CD8-positive, alpha-beta memory T cell (primary cell): ENCODE data around the gene COL19A1. TPM values are rescaled to one million over a fixed set of nuclear protein-coding genes. Genes with fewer than 3 reads are reported as not detected.
A peak's percentile ranks its signal among the peaks of the same experiment; 100 is the strongest.
"Not testable (repeated sequence)": the region's sequence is repeated elsewhere in the genome, so short reads cannot be mapped to it uniquely, and the experiment has no call there.

ENCODE experiments used
- CTCF ChIA-PET: fragments of 350-600 bp; sonication (Branson Sonifier 250); formaldehyde crosslinking; loops from one replicate; lab custom pipeline; 2021; ENCODE audit warnings: antibody characterized with exemption; lab: Charles Lee
- POLR2A ChIA-PET: fragments of 350-600 bp; sonication (Branson Sonifier 250); formaldehyde crosslinking; loops from one replicate; lab custom pipeline; 2021; ENCODE audit warnings: antibody characterized with exemption; lab: Charles Lee
- DNase-seq, 5 donors: peaks; one replicate each; pipeline versions ENCODE4 v3.0.0 to v3.0.0-alpha.2; 2020 to 2022; ENCODE audit warnings: mixed read lengths in 1 of 5
- H3K27ac ChIP-seq: one replicate; pipeline ENCODE4 v1.7.0; 2013; ENCODE audit warnings: low read depth, mild to moderate bottlenecking, low read length, moderate library complexity
- H3K27me3 ChIP-seq: 2 replicates; pipeline ENCODE4 v1.7.0; 2013; ENCODE audit warnings: low read length, mild to moderate bottlenecking; ENCODE audit not compliant: insufficient read depth, poor library complexity, severe bottlenecking
- H3K36me3 ChIP-seq: 2 replicates; pipeline ENCODE4 v1.7.0; 2013; ENCODE audit warnings: mild to moderate bottlenecking, low read length, moderate library complexity; ENCODE audit not compliant: insufficient read depth
- H3K4me1 ChIP-seq: 2 replicates; pipeline ENCODE4 v1.7.0; 2013; ENCODE audit warnings: mild to moderate bottlenecking, low read length, moderate library complexity; ENCODE audit not compliant: insufficient read depth
- H3K4me3 ChIP-seq: 2 replicates; pipeline ENCODE4 v1.7.0; 2013; ENCODE audit warnings: mild to moderate bottlenecking, low read length
- H3K9me3 ChIP-seq: 2 replicates; pipeline ENCODE4 v1.7.0; 2013; ENCODE audit warnings: mild to moderate bottlenecking, low read length
- H3K27ac Mint-ChIP-seq, 8 donors: one replicate each; pipeline ENCODE4 v1.8.0; 2020 to 2021; ENCODE audit warnings: mixed read lengths in 8 of 8, mild to moderate bottlenecking in 6 of 8, inconsistent platforms in 3 of 8, moderate library complexity in 3 of 8
- H3K27me3 Mint-ChIP-seq, 2 donors: one replicate each; pipeline ENCODE4 v1.8.0; 2020 to 2021; ENCODE audit warnings: mixed read lengths in 2 of 2, mild to moderate bottlenecking in 1 of 2, moderate library complexity in 1 of 2
- H3K36me3 Mint-ChIP-seq, 3 donors: one replicate each; pipeline ENCODE4 v1.8.0; 2020 to 2021; ENCODE audit warnings: mixed read lengths in 3 of 3, inconsistent platforms in 1 of 3, mild to moderate bottlenecking in 1 of 3
- H3K4me1 Mint-ChIP-seq, 3 donors: one replicate each; pipeline ENCODE4 v1.8.0; 2020 to 2021; ENCODE audit warnings: mixed read lengths in 3 of 3, inconsistent platforms in 1 of 3, mild to moderate bottlenecking in 1 of 3
- H3K4me3 Mint-ChIP-seq, 7 donors: one replicate each; pipeline ENCODE4 v1.8.0; 2020 to 2021; ENCODE audit warnings: mixed read lengths in 7 of 7, mild to moderate bottlenecking in 6 of 7, moderate library complexity in 4 of 7, inconsistent platforms in 2 of 7
- H3K9me3 Mint-ChIP-seq, 5 donors: one replicate each; pipeline ENCODE4 v1.8.0; 2020 to 2022; ENCODE audit warnings: mixed read lengths in 5 of 5, mild to moderate bottlenecking in 3 of 5, moderate library complexity in 2 of 5, inconsistent platforms in 1 of 5
- polyA plus RNA-seq: library from polyadenylated mRNA; unstranded; fragments of 300-500 nt; fragmentation: Illumina TruSeq; gene quantifications from one replicate; pipeline ENCODE4 v1.2.3, GENCODE V29; 2021
- total RNA-seq, 2 experiments: library from RNA; stranded (reverse); gene quantifications; one replicate each; pipeline ENCODE4 v1.2.3, GENCODE V29; 2021

COL19A1 gene
- total and polyA plus RNA-seq, 3 experiments from 2014 or later: 0.07 to 0.33 TPM; not detected in 1

DNA sequence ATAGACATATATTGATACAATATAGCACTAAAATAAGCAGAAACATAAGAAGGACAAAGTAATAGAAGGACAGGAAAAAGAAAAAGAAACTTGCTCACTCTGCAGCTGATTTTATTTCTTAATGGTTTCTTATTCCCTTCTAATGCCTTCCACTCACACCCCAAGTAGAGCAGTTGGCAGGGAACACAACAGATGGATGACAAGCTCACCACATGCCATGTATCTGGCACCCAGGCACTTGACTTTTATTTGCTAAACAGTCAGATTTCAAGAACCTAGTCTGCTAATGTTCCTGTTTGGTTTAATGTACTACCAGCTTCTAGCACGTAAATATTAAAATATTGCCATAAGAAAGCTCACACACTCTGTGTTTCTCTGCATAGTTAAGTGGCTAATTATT, 87.1 kb downstream of the COL19A1 start:
- H3K4me1 Mint-ChIP-seq: no peaks in the 10 kb centered on the region
- no peak overlapping the region for H3K27ac Mint-ChIP-seq
- no peaks in the 10 kb centered on the region for H3K9me3 Mint-ChIP-seq
- no peaks in the 10 kb centered on the region for H3K4me1 ChIP-seq
- no peaks in the 10 kb centered on the region for H3K36me3 ChIP-seq
- DNase-seq: no peak
- H3K27ac ChIP-seq: no peak overlapping the region
- no peaks in the 10 kb centered on the region for H3K36me3 Mint-ChIP-seq
- no peak overlapping the region for H3K4me3 ChIP-seq
- no peaks in the 10 kb centered on the region for H3K9me3 ChIP-seq
- ChIA-PET POLR2A (no interaction called here), CTCF (no interaction called here)
- peaks cover 2 to 13% of the 10 kb centered on the region in 2 donors for H3K27me3 Mint-ChIP-seq
- H3K27me3 ChIP-seq: no peaks in the 10 kb centered on the region
- H3K4me3 Mint-ChIP-seq: no peak overlapping the region

DNA sequence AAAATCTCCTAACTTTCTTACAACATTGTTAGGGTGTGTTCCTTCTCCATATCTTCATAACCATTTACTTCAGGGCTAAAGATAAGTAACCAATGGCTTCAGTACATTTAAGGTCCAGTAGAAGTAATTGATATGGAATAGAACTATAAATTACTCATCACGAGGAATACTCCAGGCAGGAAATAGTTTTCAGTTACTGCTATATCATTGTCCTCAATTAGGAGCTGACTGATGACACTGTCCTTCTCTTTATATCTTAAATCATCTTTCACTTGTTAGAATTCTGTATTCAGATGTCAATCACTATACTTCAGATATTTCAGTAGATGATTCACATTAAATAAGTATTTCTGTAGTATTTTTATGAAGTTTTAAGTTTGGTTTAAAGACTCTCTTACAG, 88.4 kb downstream of the COL19A1 start:
- ChIA-PET POLR2A (no interaction called here), CTCF (no interaction called here)
- Mint-ChIP-seq H3K27ac (no peak overlapping the region), H3K4me1 (no peaks in the 10 kb centered on the region), H3K36me3 (no peaks in the 10 kb centered on the region), H3K9me3 (no peaks in the 10 kb centered on the region), H3K4me3 (no peak overlapping the region), H3K27me3 (peaks cover 0 to 7% of the 10 kb centered on the region in 2 donors)
- no peaks in the 10 kb centered on the region for H3K9me3 ChIP-seq
- DNase-seq: no peak
- no peaks in the 10 kb centered on the region for H3K36me3 ChIP-seq
- H3K4me3 ChIP-seq: no peak overlapping the region
- H3K27ac ChIP-seq: no peak overlapping the region
- H3K27me3 ChIP-seq: no peaks in the 10 kb centered on the region
- no peaks in the 10 kb centered on the region for H3K4me1 ChIP-seq

DNA sequence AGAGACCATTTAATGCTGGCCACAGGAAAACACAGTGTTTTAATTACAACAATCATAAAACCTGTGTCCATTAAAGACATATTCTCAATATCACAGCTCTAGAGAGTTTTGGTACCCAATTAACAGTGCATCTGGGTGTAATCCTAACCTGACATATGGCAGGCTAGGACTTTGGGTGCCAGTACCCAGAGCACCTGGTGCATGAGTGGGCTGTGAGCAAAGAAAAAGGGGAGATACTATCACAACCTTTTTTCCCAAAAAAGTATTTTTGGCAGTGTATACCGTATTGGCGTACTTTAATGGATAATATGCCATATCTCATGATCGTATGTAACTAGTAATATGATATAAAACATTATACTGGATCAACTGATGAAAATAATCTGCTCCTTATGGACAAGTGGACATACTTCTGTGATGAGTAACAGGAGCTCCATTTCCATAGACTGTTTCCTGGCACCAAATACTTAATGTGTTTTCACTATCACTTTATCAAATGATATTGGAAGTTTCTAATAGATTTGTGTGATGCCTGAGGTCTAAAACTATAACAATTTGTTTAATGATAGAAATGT, 91.7 kb downstream of the COL19A1 start:
- H3K9me3 ChIP-seq: no peaks in the 10 kb centered on the region
- Mint-ChIP-seq H3K9me3 (no peaks in the 10 kb centered on the region), H3K4me3 (no peak overlapping the region), H3K4me1 (no peaks in the 10 kb centered on the region), H3K27me3 (peaks cover 0 to 5% of the 10 kb centered on the region in 2 donors), H3K27ac (no peak overlapping the region), H3K36me3 (no peaks in the 10 kb centered on the region)
- H3K4me1 ChIP-seq: no peaks in the 10 kb centered on the region
- H3K27me3 ChIP-seq: no peaks in the 10 kb centered on the region
- no peak for DNase-seq
- CTCF ChIA-PET: no interaction called here
- POLR2A ChIA-PET: no interaction called here
- H3K4me3 ChIP-seq: no peak overlapping the region
- H3K36me3 ChIP-seq: no peaks in the 10 kb centered on the region
- no peak overlapping the region for H3K27ac ChIP-seq

GRCh38 chr6:69958978-69959377, 92.6 kb downstream of the COL19A1 start:
- ChIA-PET POLR2A (no interaction called here), CTCF (no interaction called here)
- Histone ChIP-seq H3K36me3 (no peaks in the 10 kb centered on the region), H3K4me3 (no peak overlapping the region), H3K4me1 (no peaks in the 10 kb centered on the region), H3K27ac (no peak overlapping the region), H3K27me3 (no peaks in the 10 kb centered on the region), H3K9me3 (no peaks in the 10 kb centered on the region)
- no peak overlapping the region for H3K4me3 Mint-ChIP-seq
- no peaks in the 10 kb centered on the region for H3K9me3 Mint-ChIP-seq
- H3K27ac Mint-ChIP-seq: no peak overlapping the region
- DNase-seq: no peak
- H3K36me3 Mint-ChIP-seq: no peaks in the 10 kb centered on the region
- H3K4me1 Mint-ChIP-seq: no peaks in the 10 kb centered on the region
- H3K27me3 Mint-ChIP-seq: peaks cover 0 to 5% of the 10 kb centered on the region in 2 donors

DNA sequence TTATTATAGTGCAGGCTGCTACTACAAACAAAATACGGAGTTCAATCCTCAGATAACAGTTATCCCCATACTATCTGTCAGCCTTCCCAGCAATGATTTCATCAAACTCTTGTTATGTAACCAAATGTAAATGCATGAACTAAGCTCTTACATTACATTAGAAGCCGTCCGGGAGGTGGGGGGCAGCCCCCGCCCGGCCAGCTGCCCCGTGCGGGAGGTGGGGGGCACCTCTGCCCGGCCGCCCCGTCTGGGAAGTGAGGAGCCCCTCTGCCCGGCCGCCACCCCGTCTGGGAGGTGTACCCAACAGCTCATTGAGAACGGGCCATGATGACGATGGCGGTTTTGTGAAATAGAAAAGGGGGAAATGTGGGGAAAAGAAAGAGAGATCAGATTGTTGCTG, 99.6 kb downstream of the COL19A1 start:
- H3K27me3 ChIP-seq, H3K4me1 ChIP-seq, DNase-seq, H3K27ac ChIP-seq, H3K4me1 Mint-ChIP-seq, H3K36me3 Mint-ChIP-seq, H3K9me3 Mint-ChIP-seq, H3K4me3 Mint-ChIP-seq, H3K27ac Mint-ChIP-seq, POLR2A ChIA-PET, H3K9me3 ChIP-seq, H3K36me3 ChIP-seq, H3K27me3 Mint-ChIP-seq, H3K4me3 ChIP-seq: not testable (repeated sequence)
- CTCF ChIA-PET: interaction anchor here (0.9 kb wide), 1 partner anchor 143 kb away, joined by 3 read pairs; no protein-coding TSS in a partner anchor

DNA sequence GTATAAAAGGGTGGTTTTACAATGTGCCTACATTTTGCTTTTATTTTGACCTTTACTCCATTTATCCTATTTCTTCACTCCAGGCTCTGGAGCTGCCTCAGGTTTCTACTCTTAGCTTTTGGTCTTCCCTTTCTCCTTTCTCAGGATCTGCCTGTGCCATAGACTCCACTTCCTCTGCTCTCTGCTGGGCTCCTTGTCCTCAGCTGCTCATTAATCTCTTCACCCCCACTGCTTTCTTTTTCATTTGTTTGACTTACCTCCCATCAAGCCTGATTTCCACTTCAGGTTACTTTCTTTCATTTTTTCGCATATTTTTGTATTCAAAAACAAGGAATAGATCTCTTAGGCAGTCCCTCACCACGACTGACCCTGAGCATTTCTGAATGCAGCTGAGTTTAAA, 106.8 kb downstream of the COL19A1 start:
- no peak for DNase-seq
- Mint-ChIP-seq H3K4me3 (no peak overlapping the region), H3K36me3 (no peaks in the 10 kb centered on the region), H3K27me3 (peaks cover 0 to 11% of the 10 kb centered on the region in 2 donors), H3K4me1 (no peaks in the 10 kb centered on the region), H3K27ac (peak overlapping the region in 1 of 8 donors; percentile 89), H3K9me3 (no peaks in the 10 kb centered on the region)
- Histone ChIP-seq H3K4me1 (no peaks in the 10 kb centered on the region), H3K36me3 (no peaks in the 10 kb centered on the region), H3K4me3 (no peak overlapping the region), H3K9me3 (no peaks in the 10 kb centered on the region), H3K27ac (no peak overlapping the region), H3K27me3 (no peaks in the 10 kb centered on the region)
- CTCF ChIA-PET: no interaction called here
- POLR2A ChIA-PET: no interaction called here

DNA sequence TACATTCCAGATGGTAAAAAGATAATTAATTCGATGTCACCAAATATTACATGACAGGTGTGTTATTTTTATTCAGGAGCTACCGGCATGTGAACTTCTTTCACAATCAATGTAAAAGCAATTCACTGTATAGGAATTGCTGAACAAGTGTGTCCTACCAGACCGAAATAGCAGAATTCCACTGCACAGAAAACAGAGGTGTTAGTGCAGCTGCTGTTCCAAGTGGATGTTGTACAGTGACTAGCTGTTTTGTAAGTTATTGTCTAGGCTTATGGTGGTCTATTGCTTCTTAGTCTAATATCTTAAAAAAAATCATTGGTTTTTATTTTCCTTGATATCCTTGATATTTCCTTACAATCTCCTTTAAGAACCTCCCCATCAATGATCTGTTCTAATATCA, 107.4 kb downstream of the COL19A1 start:
- H3K4me1 ChIP-seq: no peaks in the 10 kb centered on the region
- DNase-seq: no peak
- no peaks in the 10 kb centered on the region for H3K9me3 ChIP-seq
- no peak overlapping the region for H3K27ac ChIP-seq
- Mint-ChIP-seq H3K27ac (no peak overlapping the region), H3K4me1 (no peaks in the 10 kb centered on the region), H3K4me3 (no peak overlapping the region), H3K9me3 (no peaks in the 10 kb centered on the region), H3K27me3 (peaks cover 0 to 11% of the 10 kb centered on the region in 2 donors), H3K36me3 (no peaks in the 10 kb centered on the region)
- no peaks in the 10 kb centered on the region for H3K27me3 ChIP-seq
- no peak overlapping the region for H3K4me3 ChIP-seq
- ChIA-PET CTCF (no interaction called here), POLR2A (no interaction called here)
- no peaks in the 10 kb centered on the region for H3K36me3 ChIP-seq

DNA sequence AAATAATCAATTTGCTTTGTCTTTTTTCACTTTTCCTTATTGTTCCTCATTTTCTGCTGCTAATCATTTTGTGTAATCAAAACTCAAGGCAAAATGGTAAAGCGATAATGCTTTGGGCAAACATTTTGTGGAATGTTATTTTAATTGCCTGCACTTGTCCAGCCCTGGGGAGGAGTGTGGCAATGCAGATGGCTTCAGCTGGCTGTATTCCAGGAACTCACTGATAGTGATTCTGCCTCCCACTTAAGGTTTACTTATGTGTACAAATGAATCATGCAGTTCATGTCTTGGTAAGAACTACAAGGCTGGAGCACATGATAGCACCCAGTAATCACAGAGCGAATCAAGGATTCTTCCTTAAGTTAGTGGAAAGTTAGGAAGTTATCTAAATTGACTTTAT, 107.8 kb downstream of the COL19A1 start:
- H3K9me3 ChIP-seq: no peaks in the 10 kb centered on the region
- H3K36me3 ChIP-seq: no peaks in the 10 kb centered on the region
- POLR2A ChIA-PET: no interaction called here
- no peak overlapping the region for H3K4me3 ChIP-seq
- CTCF ChIA-PET: no interaction called here
- no peaks in the 10 kb centered on the region for H3K4me1 Mint-ChIP-seq
- H3K27ac Mint-ChIP-seq: no peak overlapping the region
- peaks cover 0 to 11% of the 10 kb centered on the region in 2 donors for H3K27me3 Mint-ChIP-seq
- no peaks in the 10 kb centered on the region for H3K36me3 Mint-ChIP-seq
- no peaks in the 10 kb centered on the region for H3K9me3 Mint-ChIP-seq
- DNase-seq: no peak
- no peaks in the 10 kb centered on the region for H3K4me1 ChIP-seq
- H3K27me3 ChIP-seq: no peaks in the 10 kb centered on the region
- H3K27ac ChIP-seq: no peak overlapping the region
- H3K4me3 Mint-ChIP-seq: no peak overlapping the region
